Measurements from ENCODE around the gene CEP97. TPM values are rescaled to one million over a fixed set of nuclear protein-coding genes. Genes with fewer than 3 reads are reported as not detected.

Gene CEP97
- total RNA-seq, 5 donors from 2014 or later (not counting 1 experiment from before 2014, with no cell fraction given): 9.9 to 13.9 (median 12.7) TPM

GRCh38 chr3:101781166-101781565 is 56.8 kb downstream of the CEP97 start:
- Histone ChIP-seq H3K9me3 (no peaks in the 10 kb centered on the region), H3K27me3 (replicated peaks in 1 of 2; ENCODE audit: control insufficient read depth in 2 of 2, extremely low read depth in 1 of 2, insufficient read depth in 2 of 2, low read length in 1 of 2) (no peaks in the 10 kb centered on the region), H3K4me3 (ENCODE audit: control insufficient read depth in 1 of 2, extremely low read depth in 1 of 2, low read length in 1 of 2) (no peak overlapping the region), H3K36me3 (ENCODE audit: control insufficient read depth in 2 of 2, extremely low read depth in 1 of 2, insufficient read depth in 1 of 2, low read length in 1 of 2) (peaks cover 2 to 35% of the 10 kb centered on the region in 2 donors), H3K27ac (ENCODE audit: low read length) (no peak overlapping the region), H3K4me1 (ENCODE audit: control insufficient read depth in 1 of 2, extremely low read depth in 1 of 2, insufficient read depth in 2 of 2, low read length in 2 of 2) (peaks cover 38 to 44% of the 10 kb centered on the region in 2 experiments)
- DNase-seq (no peak), ATAC-seq (replicated peaks in 1 of 4) (no peak)
- H3K27ac Mint-ChIP-seq: peak overlapping the region; percentile 99 to 100
- CTCF ChIA-PET: interaction anchor here in 1 of 2 donors (0.6 kb wide), 1 partner anchor 26 kb away, joined by 4 read pairs; no protein-coding TSS in a partner anchor
- H3K36me3 Mint-ChIP-seq: peaks cover 25% of the 10 kb centered on the region
- H3K9me3 Mint-ChIP-seq: no peaks in the 10 kb centered on the region
- H3K27me3 Mint-ChIP-seq: no peaks in the 10 kb centered on the region
- POLR2A ChIA-PET: interaction anchor here in 1 of 2 donors (0.6 kb wide), 1 partner anchor 9 kb away, joined by 4 read pairs; no protein-coding TSS in a partner anchor
- peak overlapping the region; percentile 86 to 92 (median 91) for H3K4me3 Mint-ChIP-seq
- peaks cover 71 to 75% (median 72%) of the 10 kb centered on the region in 3 donors for H3K4me1 Mint-ChIP-seq

- WGBS (ENCODE audit: insufficient coverage): 50% methylated on average over 1 of the region's 5 CpGs
- ChIA-PET POLR2A (interaction anchor here (0.5 to 1.3 kb wide), 7 partner anchors 7 to 188 kb away, joined by 3 to 6 read pairs (median 3); no protein-coding TSS in a partner anchor), CTCF (interaction anchor here (0.6 to 2.1 kb wide), 10 partner anchors 18 to 1451 kb away, joined by 3 to 13 read pairs (median 4); no protein-coding TSS in a partner anchor)
- Histone ChIP-seq H3K27ac (ENCODE audit: low read length) (peak overlapping the region; percentile 57), H3K36me3 (ENCODE audit: control insufficient read depth in 2 of 2, extremely low read depth in 1 of 2, insufficient read depth in 1 of 2, low read length in 1 of 2) (peaks cover 2 to 61% of the 10 kb centered on the region in 2 donors), H3K27me3 (replicated peaks in 1 of 2; ENCODE audit: control insufficient read depth in 2 of 2, extremely low read depth in 1 of 2, insufficient read depth in 2 of 2, low read length in 1 of 2) (no peaks in the 10 kb centered on the region), H3K4me3 (ENCODE audit: control insufficient read depth in 1 of 2, extremely low read depth in 1 of 2, low read length in 1 of 2) (peak overlapping the region in 1 of 2 donors; percentile 27), H3K4me1 (ENCODE audit: control insufficient read depth in 1 of 2, extremely low read depth in 1 of 2, insufficient read depth in 2 of 2, low read length in 2 of 2) (peaks cover 30 to 43% of the 10 kb centered on the region in 2 experiments), H3K9me3 (no peaks in the 10 kb centered on the region)
- no peaks in the 10 kb centered on the region for H3K9me3 Mint-ChIP-seq
- H3K36me3 Mint-ChIP-seq: peaks cover 51% of the 10 kb centered on the region
- H3K27ac Mint-ChIP-seq: peak overlapping the region; percentile 89 to 94
- peaks cover 73 to 78% (median 77%) of the 10 kb centered on the region in 3 donors for H3K4me1 Mint-ChIP-seq
- H3K27me3 Mint-ChIP-seq: no peaks in the 10 kb centered on the region
- ATAC-seq (replicated peaks in 1 of 4) (peak; percentile 73 to 96 (median 86)), DNase-seq (peak in 3 of 35 experiments; percentile 13 to 48 (median 24))
- H3K4me3 Mint-ChIP-seq: peak overlapping the region; percentile 35 to 76 (median 37)
Measured at GRCh38 chr3:101784855-101785613, 60.6 kb downstream of the CEP97 start.

DNA sequence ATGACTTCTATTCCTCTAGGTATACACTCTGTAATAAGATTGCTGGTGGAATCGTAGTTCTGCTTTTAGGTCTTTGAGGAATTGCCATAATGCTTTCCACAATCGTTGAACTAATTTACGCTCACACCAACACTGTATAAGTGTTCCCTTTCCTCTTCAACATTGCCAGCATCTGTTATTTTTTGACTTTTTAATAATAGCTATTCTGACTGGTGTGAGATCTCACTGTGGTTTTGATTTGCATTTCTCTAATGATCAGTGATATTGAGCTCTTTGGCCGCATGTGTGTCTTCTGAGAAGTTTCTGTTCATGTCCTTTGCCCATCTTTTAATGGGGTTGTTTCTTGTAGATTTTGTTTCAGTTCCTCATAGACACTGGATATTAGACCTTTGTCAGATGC is 67.4 kb downstream of the CEP97 start:
- POLR2A ChIA-PET: interaction anchor here in 1 of 2 donors (0.6 kb wide), 1 partner anchor 11 kb away, joined by 3 read pairs; no protein-coding TSS in a partner anchor
- Histone ChIP-seq H3K36me3 (ENCODE audit: control insufficient read depth in 2 of 2, extremely low read depth in 1 of 2, insufficient read depth in 1 of 2, low read length in 1 of 2) (peaks cover 0 to 67% of the 10 kb centered on the region in 2 donors), H3K27ac (ENCODE audit: low read length) (no peak overlapping the region), H3K4me3 (ENCODE audit: control insufficient read depth in 1 of 2, extremely low read depth in 1 of 2, low read length in 1 of 2) (no peak overlapping the region), H3K9me3 (no peaks in the 10 kb centered on the region), H3K4me1 (ENCODE audit: control insufficient read depth in 1 of 2, extremely low read depth in 1 of 2, insufficient read depth in 2 of 2, low read length in 2 of 2) (peaks cover 7 to 14% of the 10 kb centered on the region in 2 experiments), H3K27me3 (replicated peaks in 1 of 2; ENCODE audit: control insufficient read depth in 2 of 2, extremely low read depth in 1 of 2, insufficient read depth in 2 of 2, low read length in 1 of 2) (no peaks in the 10 kb centered on the region)
- H3K4me3 Mint-ChIP-seq: peak overlapping the region in 1 of 3 donors; percentile 29
- DNase-seq (no peak), ATAC-seq (replicated peaks in 1 of 4) (no peak)
- peaks cover 76% of the 10 kb centered on the region for H3K36me3 Mint-ChIP-seq
- H3K4me1 Mint-ChIP-seq: peaks cover 76 to 86% (median 78%) of the 10 kb centered on the region in 3 donors
- H3K27me3 Mint-ChIP-seq: no peaks in the 10 kb centered on the region
- peaks cover 0 to 4% (median 0%) of the 10 kb centered on the region in 3 donors for H3K9me3 Mint-ChIP-seq
- 100% methylated on average over 1 of the region's 4 CpGs for WGBS (ENCODE audit: insufficient coverage)
- CTCF ChIA-PET: interaction anchor here (0.6 to 2.4 kb wide), 4 partner anchors 11 to 433 kb away, joined by 3 to 12 read pairs (median 3); no protein-coding TSS in a partner anchor
- peak overlapping the region; percentile 72 to 85 for H3K27ac Mint-ChIP-seq

GRCh38 chr3:101796077-101796680 is 71.8 kb downstream of the CEP97 start:
- Mint-ChIP-seq H3K27me3 (no peaks in the 10 kb centered on the region), H3K36me3 (peaks cover 72% of the 10 kb centered on the region), H3K9me3 (peaks cover 0 to 4% (median 0%) of the 10 kb centered on the region in 3 donors), H3K27ac (peak overlapping the region; percentile 56 to 67), H3K4me3 (peak overlapping the region in 1 of 3 donors; percentile 20), H3K4me1 (peaks cover 72 to 77% (median 75%) of the 10 kb centered on the region in 3 donors)
- ChIA-PET POLR2A (interaction anchor here (0.6 kb wide), 3 partner anchors 27 to 878 kb away, joined by 3 read pairs; no protein-coding TSS in a partner anchor), CTCF (interaction anchor here in 1 of 2 donors (0.8 to 2.6 kb wide), 4 partner anchors 9 to 430 kb away, joined by 3 to 8 read pairs (median 4); no protein-coding TSS in a partner anchor)
- no peaks in the 10 kb centered on the region for H3K27me3 ChIP-seq (replicated peaks in 1 of 2; ENCODE audit: control insufficient read depth in 2 of 2, extremely low read depth in 1 of 2, insufficient read depth in 2 of 2, low read length in 1 of 2)
- H3K4me3 ChIP-seq (ENCODE audit: control insufficient read depth in 1 of 2, extremely low read depth in 1 of 2, low read length in 1 of 2): peak overlapping the region in 1 of 2 donors; percentile 23
- H3K9me3 ChIP-seq: no peaks in the 10 kb centered on the region
- no peak overlapping the region for H3K27ac ChIP-seq (ENCODE audit: low read length)
- DNase-seq (no peak), ATAC-seq (replicated peaks in 1 of 4) (no peak)
- H3K4me1 ChIP-seq (ENCODE audit: control insufficient read depth in 1 of 2, extremely low read depth in 1 of 2, insufficient read depth in 2 of 2, low read length in 2 of 2): peaks cover 0 to 9% of the 10 kb centered on the region in 2 experiments
- WGBS (ENCODE audit: insufficient coverage): 100% methylated on average over 1 of the region's 3 CpGs
- peaks cover 0 to 54% of the 10 kb centered on the region in 2 donors for H3K36me3 ChIP-seq (ENCODE audit: control insufficient read depth in 2 of 2, extremely low read depth in 1 of 2, insufficient read depth in 1 of 2, low read length in 1 of 2)

DNA sequence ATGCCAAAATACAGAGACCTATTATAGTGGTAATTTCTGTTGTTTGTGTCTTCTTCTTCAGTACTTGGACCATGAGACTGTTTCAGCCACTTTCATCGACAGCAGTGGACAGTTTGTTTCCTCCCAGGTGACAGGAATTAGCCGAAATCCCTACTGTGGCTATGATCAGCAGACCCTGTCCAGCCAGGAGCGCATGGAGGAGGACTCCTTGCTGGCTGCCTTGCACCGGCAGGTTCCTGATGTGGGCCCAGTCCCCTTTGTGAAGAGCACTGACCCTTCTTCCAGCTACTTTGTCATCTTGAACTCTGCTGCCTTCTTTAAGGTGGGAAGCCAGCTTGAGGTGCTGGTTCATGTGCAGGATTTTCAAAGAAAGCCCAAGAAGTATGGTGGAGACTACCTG is 76.8 kb downstream of the CEP97 start:
- whole genome bisulfite sequencing (ENCODE audit: insufficient coverage): 100% methylated on average over 3 of the region's 4 CpGs
- Mint-ChIP-seq H3K4me1 (peaks cover 43 to 61% (median 53%) of the 10 kb centered on the region in 3 donors), H3K27ac (peak overlapping the region; percentile 73 to 85), H3K9me3 (no peaks in the 10 kb centered on the region), H3K4me3 (no peak overlapping the region), H3K27me3 (no peaks in the 10 kb centered on the region), H3K36me3 (peaks cover 61% of the 10 kb centered on the region)
- ATAC-seq (replicated peaks in 1 of 4): no peak
- no peak overlapping the region for H3K4me3 ChIP-seq (ENCODE audit: control insufficient read depth in 1 of 2, extremely low read depth in 1 of 2, low read length in 1 of 2)
- POLR2A ChIA-PET: interaction anchor here in 1 of 2 donors (0.5 kb wide), 1 partner anchor 149 kb away, joined by 3 read pairs; no protein-coding TSS in a partner anchor
- peaks cover 0 to 37% of the 10 kb centered on the region in 2 donors for H3K36me3 ChIP-seq (ENCODE audit: control insufficient read depth in 2 of 2, extremely low read depth in 1 of 2, insufficient read depth in 1 of 2, low read length in 1 of 2)
- CTCF ChIA-PET: interaction anchor here (0.5 to 3.9 kb wide), 7 partner anchors 31 to 735 kb away, joined by 3 to 21 read pairs (median 4); no protein-coding TSS in a partner anchor
- peaks cover 3 to 8% of the 10 kb centered on the region in 2 experiments for H3K4me1 ChIP-seq (ENCODE audit: control insufficient read depth in 1 of 2, extremely low read depth in 1 of 2, insufficient read depth in 2 of 2, low read length in 2 of 2)
- H3K9me3 ChIP-seq: no peaks in the 10 kb centered on the region
- no peak overlapping the region for H3K27ac ChIP-seq (ENCODE audit: low read length)
- H3K27me3 ChIP-seq (replicated peaks in 1 of 2; ENCODE audit: control insufficient read depth in 2 of 2, extremely low read depth in 1 of 2, insufficient read depth in 2 of 2, low read length in 1 of 2): no peaks in the 10 kb centered on the region
- DNase-seq: no peak

Measured in T-cell (primary cell).